C4-2B (cell line): ENCODE measurements around the gene RPGRIP1L.

ENCODE experiments used
- ZFX ChIP-seq: fragments of 450-650 bp; IDR thresholded peaks from 2 replicates; pipeline ENCODE4 v1.6.1; 2017
- TF ChIP-seq, protein P1 (sequence below): fragments of 450-650 bp; conservative IDR thresholded peaks from 2 replicates; pipeline ENCODE4 v1.5.1; 2017; ENCODE audit warnings: mild to moderate bottlenecking

DNA sequence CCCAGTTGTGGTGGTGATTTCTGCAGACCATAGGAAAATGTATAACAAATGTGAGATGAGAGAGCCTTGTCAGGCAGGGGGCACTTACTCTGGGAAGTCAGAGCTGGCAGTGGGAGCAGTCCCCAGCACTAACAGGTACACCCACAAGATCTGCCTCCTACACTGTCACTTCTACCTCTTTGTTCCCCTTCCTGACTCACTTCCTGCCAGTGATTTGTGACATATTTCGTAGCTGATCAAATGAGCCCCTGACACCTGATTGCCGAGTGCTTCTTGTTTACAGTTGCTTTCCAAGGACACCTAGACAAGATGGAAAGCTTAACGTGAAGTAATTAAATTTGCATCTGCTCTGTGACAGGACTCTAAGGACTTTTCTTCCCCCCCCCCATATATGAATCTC lies 40.8 kb upstream of the RPGRIP1L start:
- TF ChIP-seq, protein P1, sequence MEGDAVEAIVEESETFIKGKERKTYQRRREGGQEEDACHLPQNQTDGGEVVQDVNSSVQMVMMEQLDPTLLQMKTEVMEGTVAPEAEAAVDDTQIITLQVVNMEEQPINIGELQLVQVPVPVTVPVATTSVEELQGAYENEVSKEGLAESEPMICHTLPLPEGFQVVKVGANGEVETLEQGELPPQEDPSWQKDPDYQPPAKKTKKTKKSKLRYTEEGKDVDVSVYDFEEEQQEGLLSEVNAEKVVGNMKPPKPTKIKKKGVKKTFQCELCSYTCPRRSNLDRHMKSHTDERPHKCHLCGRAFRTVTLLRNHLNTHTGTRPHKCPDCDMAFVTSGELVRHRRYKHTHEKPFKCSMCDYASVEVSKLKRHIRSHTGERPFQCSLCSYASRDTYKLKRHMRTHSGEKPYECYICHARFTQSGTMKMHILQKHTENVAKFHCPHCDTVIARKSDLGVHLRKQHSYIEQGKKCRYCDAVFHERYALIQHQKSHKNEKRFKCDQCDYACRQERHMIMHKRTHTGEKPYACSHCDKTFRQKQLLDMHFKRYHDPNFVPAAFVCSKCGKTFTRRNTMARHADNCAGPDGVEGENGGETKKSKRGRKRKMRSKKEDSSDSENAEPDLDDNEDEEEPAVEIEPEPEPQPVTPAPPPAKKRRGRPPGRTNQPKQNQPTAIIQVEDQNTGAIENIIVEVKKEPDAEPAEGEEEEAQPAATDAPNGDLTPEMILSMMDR, result no peak
- TF ChIP-seq ZFX, result no peak
